GM12873 (cell line): ENCODE results near the gene SARNP.

Experiments used
- CTCF ChIP-seq: IDR thresholded peaks from 2 replicates; pipeline ENCODE4 v1.5.1; 2012; ENCODE audit warnings: low read depth, mild to moderate bottlenecking, moderate library complexity, low read length, control low read depth; ENCODE audit not compliant: insufficient read depth; ENCODE audit errors: missing control alignments

The SARNP gene

DNA sequence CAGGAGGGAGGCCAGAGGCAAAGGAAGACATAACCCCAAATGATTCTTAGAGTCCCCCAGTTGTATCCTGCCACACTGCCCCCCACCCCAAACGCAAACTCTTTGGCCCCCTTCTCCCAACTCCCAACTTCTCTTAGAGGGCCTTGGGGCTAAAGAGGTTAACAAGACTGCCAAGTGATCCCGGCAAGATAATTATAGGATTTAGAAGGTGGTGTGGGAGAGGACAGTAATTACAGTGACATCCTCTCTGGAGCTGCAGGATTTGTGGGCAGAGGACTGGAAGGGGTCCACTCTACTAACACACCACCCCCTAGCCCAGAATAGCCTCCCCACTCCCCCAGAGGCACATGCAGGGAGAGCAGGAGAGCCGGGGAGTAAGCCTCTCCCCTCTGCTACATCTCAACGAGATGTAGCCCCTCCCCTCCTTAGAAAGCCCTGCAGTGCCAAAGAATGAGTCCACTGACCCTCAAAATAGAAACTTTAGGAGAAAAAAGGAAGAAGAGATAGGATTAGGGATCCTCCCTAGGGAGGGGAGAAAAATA, 79.9 kb downstream of the SARNP start:
- TF ChIP-seq CTCF, result peak; percentile 16

- TF ChIP-seq CTCF, result peak; percentile 86
Measured at GRCh38 chr12:55736780-55737580, 80.5 kb downstream of the SARNP start.

GRCh38 chr12:55736076-55736475, 81.4 kb downstream of the SARNP start:
- TF ChIP-seq CTCF, result no peak

DNA sequence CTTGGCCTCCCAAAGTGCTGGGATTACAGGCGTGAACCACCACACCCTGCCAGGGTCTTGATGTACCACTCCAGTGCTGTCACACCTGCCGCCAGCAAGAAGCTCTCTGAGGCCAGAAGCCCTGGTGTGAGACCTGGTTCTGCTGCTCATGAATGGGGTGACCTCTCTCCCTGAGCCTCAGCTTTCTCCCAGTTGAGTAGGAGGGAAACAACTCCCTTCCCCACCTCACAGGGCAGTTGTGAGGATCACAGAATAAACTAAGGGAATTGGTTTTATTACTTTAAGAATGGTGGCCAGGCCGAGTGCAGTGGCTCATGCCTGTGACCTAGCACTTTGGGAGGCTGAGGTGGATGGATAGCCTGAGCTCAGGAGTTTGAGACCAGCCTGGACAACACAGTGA, 82.9 kb downstream of the SARNP start:
- TF ChIP-seq CTCF, result no peak

- no peak for TF ChIP-seq CTCF
Measured at GRCh38 chr12:55733858-55734257, 83.7 kb downstream of the SARNP start.

DNA sequence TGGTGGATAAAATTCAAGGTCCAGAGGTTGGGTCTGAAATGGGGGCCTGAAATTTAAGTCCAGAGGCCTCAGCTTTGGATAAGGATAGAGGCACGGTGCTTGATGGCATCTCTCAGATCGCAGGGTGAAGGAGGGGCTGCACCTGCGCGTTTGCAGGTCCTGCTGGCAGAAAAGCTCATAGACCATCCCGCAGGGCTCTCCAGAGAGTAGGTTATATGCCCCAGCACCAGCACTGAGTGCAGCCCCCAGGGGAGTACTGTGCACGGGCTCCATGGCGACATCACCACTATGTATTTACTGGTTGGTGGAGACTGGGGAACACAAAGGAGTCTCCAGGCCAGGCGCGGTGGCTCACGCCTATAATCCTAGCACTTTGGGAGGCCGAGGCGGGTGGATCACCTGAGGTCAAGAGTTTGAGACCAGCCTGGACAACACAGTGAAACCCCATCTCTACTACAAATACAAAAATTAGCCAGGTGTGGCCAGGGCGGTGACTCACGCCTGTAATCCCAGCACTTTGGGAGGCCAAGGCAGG, 84.4 kb downstream of the SARNP start:
- TF ChIP-seq CTCF, result no peak

- no peak for TF ChIP-seq CTCF
Measured at GRCh38 chr12:55732288-55732687, 85.2 kb downstream of the SARNP start.
